IPS-18c (cell line): ENCODE measurements around the gene NLGN1.

Experiments
- H3K4me3 ChIP-seq: 2 replicates; pipeline ENCODE4 v1.7.0; 2013; ENCODE audit warnings: low read depth, mild to moderate bottlenecking, low read length, moderate library complexity; ENCODE audit not compliant: insufficient read depth
- H3K9me3 ChIP-seq: one replicate; pipeline ENCODE4 v1.6.1; 2013; ENCODE audit warnings: mild to moderate bottlenecking, low read length, moderate library complexity; ENCODE audit not compliant: control insufficient read depth, insufficient read depth

Gene NLGN1

DNA sequence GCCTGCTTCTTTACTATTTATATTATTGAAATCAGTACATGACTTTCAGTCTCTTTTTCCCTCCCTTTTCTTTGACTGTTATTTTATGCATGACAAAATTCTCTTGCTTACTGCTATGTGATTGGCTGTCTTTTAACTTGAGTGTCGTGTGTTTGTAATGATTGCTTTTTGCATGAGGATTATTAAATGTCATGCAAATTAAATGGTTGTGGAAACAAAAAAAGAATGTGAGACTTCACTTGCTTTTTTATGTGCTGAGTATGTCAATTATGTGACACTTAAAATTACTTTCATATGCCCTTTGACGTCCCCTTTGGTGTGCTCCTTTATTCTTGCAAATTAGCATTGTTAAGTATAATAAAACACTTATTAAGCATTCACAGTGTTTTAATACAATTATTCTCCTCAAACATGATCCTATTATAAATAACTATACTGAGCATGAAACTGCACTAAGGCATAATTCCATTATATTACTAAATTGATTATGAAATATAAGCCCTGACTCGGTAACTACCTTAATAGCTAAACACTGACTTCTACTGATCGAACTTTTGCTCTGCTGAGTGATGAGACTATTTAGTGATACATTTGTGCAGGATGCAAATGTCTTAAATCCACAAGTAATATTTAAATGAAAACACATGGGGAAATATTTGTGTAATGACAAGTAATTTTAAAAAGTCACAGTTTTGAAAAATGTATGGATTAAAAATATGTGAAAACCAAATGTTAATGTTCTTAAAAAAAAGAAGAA, 401.7 kb downstream of the NLGN1 start:
- Histone ChIP-seq H3K4me3 (no peak overlapping the region), H3K9me3 (no peaks in the 10 kb centered on the region)

GRCh38 chr3:173800154-173800553, 402.6 kb downstream of the NLGN1 start:
- Histone ChIP-seq H3K9me3 (no peaks in the 10 kb centered on the region), H3K4me3 (no peak overlapping the region)

GRCh38 chr3:173814809-173815208, 417.3 kb downstream of the NLGN1 start:
- no peak overlapping the region for H3K4me3 ChIP-seq
- H3K9me3 ChIP-seq = no peaks in the 10 kb centered on the region

DNA sequence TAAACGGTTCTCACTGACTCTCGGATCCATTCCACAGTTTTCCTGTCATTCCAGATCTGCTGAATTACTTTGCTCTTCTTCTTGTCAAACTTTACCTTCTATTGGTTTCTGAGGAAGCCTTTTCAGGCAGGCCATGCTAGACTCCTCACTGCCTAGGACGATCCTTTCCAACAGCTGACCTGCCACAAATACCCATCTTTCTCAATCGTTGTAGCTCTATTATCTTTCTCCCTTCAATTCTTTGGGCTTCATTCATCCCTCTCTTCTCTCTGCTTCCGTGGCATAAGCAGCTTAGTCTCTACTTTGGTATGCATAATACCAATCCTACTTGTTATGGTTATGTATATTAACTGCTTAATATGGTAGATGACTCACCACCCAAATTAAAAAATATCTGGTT, 421.8 kb downstream of the NLGN1 start:
- Histone ChIP-seq H3K9me3 (no peaks in the 10 kb centered on the region), H3K4me3 (no peak overlapping the region)

- H3K4me3 ChIP-seq = no peak overlapping the region
- H3K9me3 ChIP-seq = no peaks in the 10 kb centered on the region
These were observed 426.4 kb downstream of the NLGN1 start for GRCh38 chr3:173823911-173824460.

DNA sequence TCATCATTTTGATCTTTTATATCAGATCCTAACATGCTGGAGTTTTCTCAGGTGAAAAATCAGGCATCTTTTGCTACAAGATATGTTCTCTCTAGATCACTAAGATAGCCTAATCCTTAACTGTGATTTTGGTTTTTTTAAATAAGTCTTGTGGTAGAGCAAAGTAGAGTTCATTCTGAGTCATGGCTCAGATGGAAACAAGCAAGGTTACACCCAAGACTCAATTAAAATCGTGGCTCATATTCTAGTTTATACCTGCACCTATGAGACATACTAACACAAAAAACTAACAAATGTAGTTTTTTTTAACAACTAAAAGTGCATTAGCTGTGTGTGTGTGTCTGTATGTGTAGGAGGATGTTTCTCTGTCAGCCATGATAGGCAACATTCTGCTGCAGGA, 428.2 kb downstream of the NLGN1 start:
- no peak overlapping the region for H3K4me3 ChIP-seq
- H3K9me3 ChIP-seq = no peaks in the 10 kb centered on the region

DNA sequence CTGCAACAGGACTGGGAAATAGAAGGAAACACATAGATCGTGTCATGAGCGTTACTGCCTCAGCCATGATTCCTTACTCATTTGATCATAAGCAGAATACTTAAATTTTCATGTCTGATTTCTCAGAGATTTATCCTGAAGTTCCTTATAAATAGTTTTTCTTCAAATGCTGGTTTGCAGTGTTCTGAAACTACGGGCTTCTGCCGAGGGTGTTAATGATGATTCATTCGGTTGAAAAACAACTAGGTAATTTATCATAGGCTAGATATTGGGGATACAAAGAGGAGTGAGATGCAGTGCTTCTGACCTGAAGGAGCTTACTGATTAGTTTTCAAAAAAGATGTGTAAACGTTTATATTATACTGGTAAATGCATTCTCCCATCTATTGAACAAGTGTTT, 428.9 kb downstream of the NLGN1 start:
- Histone ChIP-seq H3K4me3 (no peak overlapping the region), H3K9me3 (no peaks in the 10 kb centered on the region)

DNA sequence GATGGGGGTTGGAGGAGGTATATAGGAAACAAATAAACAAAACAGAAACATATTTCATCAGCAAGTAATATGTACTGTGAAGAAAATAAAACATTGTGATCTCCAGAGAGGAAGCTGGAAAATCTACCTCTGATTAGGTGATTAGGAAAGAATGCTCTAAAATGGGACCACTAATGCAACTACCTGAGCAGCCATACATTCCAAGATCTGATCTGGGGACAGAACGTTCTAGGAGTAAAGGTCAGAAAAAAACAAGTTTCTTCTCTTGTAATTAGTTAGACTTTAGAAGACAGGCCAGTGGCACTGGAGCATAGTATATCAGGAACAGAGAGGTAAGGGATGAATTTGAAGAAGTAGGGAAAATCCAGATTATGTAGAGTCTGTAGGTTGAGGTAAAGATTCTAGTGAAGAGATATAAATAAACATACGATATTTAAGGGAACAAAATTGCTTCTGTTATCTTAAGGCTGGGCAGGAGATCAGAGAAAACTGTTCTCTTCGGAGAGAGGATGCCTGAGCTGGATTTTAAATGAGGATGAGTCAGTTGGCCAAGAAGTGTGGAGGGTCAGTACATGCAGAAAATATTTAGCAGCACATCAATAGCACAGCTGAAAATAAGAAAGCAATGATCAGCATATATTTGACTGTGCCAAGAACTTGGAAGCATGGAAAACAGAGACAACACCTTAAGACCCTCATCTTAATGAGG, 429.5 kb downstream of the NLGN1 start:
- H3K4me3 ChIP-seq = no peak overlapping the region
- H3K9me3 ChIP-seq = no peaks in the 10 kb centered on the region

GRCh38 chr3:173838644-173839043, 441.1 kb downstream of the NLGN1 start:
- no peak overlapping the region for H3K4me3 ChIP-seq
- H3K9me3 ChIP-seq = no peaks in the 10 kb centered on the region

- H3K4me3 ChIP-seq = no peak overlapping the region
- no peaks in the 10 kb centered on the region for H3K9me3 ChIP-seq
These were observed 442.3 kb downstream of the NLGN1 start for GRCh38 chr3:173839859-173840258.

DNA sequence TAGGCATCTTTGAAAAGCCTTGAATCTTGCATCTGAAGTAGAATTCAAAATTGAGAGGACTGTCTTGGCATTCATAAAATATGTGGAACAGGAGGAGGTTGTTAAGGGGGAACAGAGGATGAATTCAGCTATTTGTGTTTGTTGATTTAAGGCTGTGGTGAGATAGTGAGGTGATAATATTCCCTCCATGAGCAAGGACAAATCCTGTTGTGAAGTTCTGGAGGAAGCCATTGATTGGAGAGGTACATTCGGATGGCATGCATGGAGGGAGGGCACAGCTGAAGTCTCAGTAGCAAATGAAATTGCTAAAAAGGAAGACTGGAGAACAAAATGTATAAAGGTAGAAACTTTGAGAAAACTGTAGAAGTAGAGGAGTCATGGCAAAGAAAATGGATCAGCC, 443.8 kb downstream of the NLGN1 start:
- Histone ChIP-seq H3K4me3 (no peak overlapping the region), H3K9me3 (no peaks in the 10 kb centered on the region)

DNA sequence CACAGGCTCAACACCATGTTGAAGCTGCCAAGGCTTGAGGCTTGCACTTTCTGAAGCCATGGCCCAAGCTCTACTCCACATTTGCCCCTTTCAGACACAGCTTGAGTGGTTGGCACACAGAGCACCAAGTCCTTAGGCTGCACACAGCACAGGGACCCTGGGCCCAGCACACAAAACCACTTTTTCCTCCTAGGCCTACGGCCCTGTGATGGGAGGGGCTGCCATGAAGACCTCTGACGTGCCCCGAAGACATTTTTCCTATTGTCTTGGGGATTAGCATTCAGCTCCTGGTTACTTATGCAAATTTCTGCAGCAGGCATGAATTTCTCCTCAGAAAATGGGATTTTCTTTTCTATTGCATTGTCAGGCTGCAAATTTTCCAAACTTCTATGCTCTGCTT, 445.5 kb downstream of the NLGN1 start:
- no peaks in the 10 kb centered on the region for H3K9me3 ChIP-seq
- H3K4me3 ChIP-seq = no peak overlapping the region

DNA sequence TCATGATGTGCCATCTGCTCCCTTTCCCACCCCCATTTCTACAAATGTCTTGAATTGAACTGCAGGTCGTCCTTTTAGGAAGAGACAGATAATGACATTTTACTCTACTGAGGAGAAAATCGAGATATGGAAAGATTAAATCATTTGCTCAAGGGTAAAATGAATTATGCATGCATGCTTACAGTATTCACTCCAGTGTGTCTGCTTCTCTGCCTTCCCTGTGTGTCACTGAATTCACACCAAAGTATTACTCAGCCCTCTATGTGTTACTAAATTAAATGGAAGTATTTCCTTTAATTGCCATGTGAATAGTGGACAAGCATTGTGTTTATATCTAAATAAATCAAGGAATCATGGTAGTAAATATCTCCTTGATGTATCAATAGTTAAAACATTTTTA, 449.0 kb downstream of the NLGN1 start:
- Histone ChIP-seq H3K9me3 (no peaks in the 10 kb centered on the region), H3K4me3 (no peak overlapping the region)

DNA sequence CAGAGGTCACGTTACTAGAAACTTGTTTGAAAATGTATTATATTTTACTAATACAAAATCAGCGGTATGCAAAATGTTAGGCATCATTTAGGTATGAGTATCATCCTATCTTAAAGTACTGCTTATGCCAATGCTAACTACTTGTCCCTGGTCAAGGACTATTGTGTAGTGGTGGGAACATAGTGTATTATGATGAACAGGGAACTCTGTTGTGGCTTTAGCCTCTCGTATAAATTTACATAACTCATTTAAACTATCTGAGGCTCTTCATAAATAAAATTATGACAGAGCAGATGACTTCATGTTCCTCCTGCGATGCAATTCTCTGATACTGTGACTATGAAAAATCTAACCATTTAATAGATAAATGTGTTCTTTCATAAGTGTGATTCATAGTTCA, 451.9 kb downstream of the NLGN1 start:
- H3K9me3 ChIP-seq = no peaks in the 10 kb centered on the region

DNA sequence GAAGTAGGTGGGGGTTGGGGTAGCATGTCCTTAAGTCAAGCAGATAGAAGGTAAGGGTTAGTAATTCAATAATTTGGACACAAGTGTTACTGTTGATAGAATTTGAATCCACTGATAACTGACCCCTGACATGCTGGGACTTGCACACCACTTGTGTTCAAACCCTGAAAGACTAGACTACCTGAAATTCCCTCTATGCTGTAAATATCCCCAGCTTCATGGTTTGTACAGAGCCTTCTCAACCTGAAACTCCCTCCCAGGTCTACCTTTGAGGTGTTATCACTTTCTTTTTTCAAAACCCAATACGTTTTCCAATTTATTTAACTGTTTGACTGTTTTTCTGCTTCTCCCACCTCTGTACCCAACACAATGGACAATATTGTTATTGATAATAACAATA, 459.6 kb downstream of the NLGN1 start:
- Histone ChIP-seq H3K9me3 (no peaks in the 10 kb centered on the region), H3K4me3 (no peak overlapping the region)

More for the DNA sequence above, 451.9 kb downstream of the NLGN1 start:
- no peak overlapping the region for H3K4me3 ChIP-seq

DNA sequence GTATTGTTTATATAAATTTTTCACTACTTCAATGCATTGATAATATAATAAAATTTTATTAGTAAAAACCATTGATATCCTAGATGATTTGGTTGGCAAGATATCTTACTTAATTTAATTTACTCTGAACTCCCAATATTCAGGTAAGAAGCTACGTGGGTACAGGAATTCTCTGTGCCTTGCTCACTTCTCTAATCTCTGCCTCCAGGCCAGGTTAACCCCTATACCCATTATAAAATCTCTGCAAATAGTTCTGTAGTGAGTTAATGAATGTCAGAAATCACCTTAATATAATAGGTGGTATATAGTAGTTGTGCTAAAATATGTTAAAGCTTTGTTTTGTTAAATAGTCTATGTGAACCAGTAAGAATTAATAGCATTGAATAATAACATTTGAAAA, 465.2 kb downstream of the NLGN1 start:
- Histone ChIP-seq H3K4me3 (no peak overlapping the region), H3K9me3 (no peaks in the 10 kb centered on the region)

DNA sequence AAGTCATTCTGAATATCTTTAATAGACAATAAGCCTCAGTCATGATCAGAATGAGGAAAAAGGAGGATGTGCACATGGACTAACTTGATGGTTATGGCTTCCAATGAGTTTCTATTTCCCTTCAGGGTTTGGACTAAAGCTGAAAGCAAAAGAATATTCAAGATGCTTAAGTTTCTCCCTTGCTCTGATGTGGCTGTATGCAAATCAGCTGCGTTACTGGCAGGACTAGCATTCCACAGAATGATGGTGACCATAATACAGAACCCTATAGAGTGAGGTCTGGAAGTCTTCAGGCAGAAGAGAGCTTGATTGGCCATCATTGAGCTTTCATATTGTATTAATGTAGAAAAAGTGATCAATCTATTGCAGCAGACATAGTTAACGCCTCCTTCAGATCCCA, 466.0 kb downstream of the NLGN1 start:
- Histone ChIP-seq H3K9me3 (no peaks in the 10 kb centered on the region), H3K4me3 (no peak overlapping the region)

- Histone ChIP-seq H3K4me3 (no peak overlapping the region), H3K9me3 (no peaks in the 10 kb centered on the region)
These were observed 468.5 kb downstream of the NLGN1 start for GRCh38 chr3:173865900-173866498.
